ENCODE measurements around the gene ITPR2.
"Not testable (repeated sequence)": the region's sequence is repeated elsewhere in the genome, so short reads cannot be mapped to it uniquely, and the experiment has no call there.

ITPR2 gene

GRCh38 chr12:26832822-26833742, at the start of gene ITPR2:
Gene ITPR2 (minus strand): TSS chr12:26833194. CDS start chr12:26832781, 413 bp downstream.
- peak; percentile 93 for DNase-seq (ENCODE audit: low read depth)

- DNase-seq (ENCODE audit: low read depth), result no peak
These were observed 47.6 kb upstream of the ITPR2 start for GRCh38 chr12:26880625-26881024.

DNA sequence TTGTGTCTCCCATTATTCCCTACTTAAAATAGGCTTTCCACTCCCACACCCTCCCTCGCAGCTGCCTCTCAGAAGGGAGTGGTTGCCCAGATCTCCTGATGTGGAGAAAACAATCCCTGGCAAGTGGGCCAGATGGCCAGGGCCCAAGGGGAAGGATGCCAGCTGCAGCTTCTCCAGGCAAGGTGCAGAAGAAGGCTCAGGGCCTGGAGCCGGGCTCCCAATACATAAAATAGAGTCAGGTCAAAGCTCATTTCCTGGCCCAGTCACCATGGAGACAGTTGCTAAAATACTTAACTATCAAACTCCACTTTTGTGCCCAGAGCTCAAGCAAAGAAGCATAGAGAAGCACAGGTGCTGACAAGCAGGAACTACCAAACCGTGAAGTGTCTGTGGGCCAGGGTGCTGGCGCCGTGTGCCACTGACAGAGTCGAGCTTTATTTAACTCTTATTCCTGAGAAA, 45.7 kb upstream of the ITPR2 start:
- DNase-seq (ENCODE audit: low read depth), result no peak

GRCh38 chr12:26874501-26875296, 41.7 kb upstream of the ITPR2 start:
- no peak for DNase-seq (ENCODE audit: low read depth)

GRCh38 chr12:26872625-26873024, 39.6 kb upstream of the ITPR2 start:
- DNase-seq (ENCODE audit: low read depth), result no peak

DNA sequence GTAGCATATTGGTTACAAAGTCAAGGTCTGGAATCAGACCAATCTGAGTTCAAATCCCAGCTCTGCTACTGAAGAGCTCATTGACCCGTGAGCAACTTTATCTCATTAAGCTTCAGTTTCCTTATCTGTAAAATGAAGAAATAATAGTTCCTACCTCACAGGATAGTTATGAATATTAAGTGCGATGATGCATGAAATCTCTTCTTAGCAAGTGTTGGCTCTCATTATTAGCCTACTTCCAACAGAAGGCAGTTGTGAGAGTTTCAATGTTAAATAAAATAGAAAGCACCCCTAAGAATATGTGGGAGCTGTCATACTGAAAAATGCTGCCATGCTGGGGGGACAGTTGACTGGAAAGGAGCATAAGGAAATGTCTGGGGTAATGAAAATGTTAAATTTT, 39.0 kb upstream of the ITPR2 start:
- no peak for DNase-seq (ENCODE audit: low read depth)

DNA sequence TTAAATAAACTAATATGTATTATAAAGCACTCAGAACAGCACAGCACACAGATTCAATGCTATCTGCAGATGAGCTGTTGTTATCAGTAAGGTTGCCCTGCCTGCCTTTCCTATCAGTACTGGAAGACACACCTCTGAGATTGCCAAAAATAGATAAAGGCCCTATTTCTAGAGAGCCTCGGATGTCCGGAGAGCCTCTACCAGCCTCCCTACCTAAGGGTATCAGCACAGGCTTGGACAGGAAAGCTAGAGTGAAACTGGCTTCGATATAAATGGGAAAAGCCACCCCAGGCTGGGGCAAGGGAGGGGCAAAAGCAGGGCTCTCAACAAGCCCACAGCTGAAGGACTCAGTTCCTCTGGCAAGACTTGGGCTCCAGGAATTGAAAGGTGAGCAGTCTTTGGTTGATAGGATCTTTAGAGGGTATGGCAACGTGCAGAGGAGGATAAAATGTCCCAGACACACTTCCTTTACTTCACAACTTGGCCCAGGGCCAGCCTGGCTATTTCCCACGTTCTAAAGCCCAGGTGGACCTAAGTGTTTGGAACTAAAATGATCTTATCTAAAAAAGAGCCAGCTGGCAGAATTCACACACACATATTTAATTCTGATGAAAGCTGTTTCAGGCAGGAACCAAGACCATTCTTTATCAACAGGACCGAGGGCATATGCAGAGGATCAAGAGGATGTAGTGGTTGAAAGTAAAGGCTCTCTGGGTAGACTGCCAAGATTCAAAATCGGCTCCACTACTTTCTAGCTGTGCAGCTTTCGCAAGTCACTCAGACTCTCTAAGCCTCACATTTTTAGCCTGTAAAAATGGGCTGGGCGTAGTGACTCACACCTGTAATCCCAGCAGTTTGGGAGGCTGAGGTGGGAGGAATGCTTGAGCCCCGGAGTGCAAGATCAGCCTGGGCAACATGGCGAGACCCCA, 37.8 kb upstream of the ITPR2 start:
- no peak for DNase-seq (ENCODE audit: low read depth)

- DNase-seq (ENCODE audit: low read depth), result no peak
These were observed 37.0 kb upstream of the ITPR2 start for GRCh38 chr12:26869908-26870459.

GRCh38 chr12:26869104-26869494, 36.1 kb upstream of the ITPR2 start:
- no peak for DNase-seq (ENCODE audit: low read depth)

DNA sequence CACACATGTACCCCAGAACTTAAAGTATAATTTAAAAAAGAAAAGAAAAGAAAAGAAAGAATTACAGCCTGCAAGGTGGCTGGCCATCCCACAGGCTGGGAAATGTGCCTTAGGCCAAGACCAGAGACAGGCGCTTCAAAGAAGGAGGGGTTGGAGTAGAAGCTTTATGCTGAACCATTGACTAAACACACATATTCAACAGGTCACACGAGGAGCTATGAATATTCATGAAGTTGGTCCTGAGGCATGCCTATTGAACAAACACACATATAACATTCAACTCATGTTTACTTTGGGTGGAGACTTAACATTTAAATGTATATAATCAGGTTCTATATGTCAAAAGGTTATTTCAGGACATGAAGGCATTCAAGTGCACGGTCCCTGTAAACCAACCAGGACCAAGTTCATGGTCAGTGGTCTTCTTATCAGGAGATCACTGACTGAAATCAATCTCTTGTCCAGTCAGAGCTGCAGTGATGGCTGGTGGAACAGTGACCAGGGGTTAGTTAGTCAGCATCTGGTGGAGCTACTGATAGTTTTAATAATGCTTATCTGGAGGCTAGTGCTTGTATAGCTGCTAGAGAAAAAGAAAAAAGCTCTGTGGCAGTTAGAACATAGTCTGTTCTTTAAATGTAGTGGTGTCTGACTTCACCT, 35.6 kb upstream of the ITPR2 start:
- DNase-seq (ENCODE audit: low read depth), result no peak

DNA sequence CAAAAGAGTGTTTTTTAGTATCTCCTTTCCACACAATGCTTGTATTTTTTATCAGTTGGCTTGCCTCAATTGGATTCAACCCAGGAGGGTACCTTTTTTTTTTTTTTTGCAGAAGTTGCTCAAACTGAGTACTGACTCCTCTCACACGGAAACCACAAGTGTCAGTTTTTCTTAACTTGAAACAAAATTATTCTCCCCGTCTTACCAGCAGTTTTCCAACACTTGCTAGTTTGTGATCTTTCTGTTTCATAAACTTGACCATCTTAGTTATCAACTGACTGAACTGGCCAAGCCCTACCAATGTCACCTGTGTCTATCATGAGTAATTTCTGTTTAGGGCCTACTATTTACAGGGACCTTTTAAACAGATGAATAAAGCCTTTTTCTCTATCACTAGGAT, 34.1 kb upstream of the ITPR2 start:
- DNase-seq (ENCODE audit: low read depth), result no peak

DNA sequence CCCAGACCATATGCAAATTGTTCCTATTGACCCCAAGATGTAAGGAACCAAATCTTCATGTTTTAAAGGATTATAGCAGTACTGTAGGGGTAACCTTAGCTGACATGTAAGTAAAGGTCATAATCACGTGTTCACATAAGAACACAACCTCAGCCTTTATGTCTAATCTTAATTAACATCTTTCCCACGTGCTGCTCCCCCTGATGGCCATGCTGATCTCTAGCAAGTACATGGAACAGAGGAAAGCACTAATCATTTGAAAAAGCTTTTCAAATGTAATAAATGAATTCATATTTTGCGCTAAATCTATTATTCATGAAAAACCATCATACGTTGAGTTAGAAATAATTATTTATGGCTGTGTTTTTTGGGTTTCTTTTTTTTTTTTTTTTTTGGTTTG, 30.5 kb upstream of the ITPR2 start:
- no peak for DNase-seq (ENCODE audit: low read depth)

- not testable (repeated sequence) for DNase-seq (ENCODE audit: low read depth)
These were observed 29.8 kb upstream of the ITPR2 start for GRCh38 chr12:26862787-26863186.

GRCh38 chr12:26861690-26862089, 28.7 kb upstream of the ITPR2 start:
- no peak for DNase-seq (ENCODE audit: low read depth)

DNA sequence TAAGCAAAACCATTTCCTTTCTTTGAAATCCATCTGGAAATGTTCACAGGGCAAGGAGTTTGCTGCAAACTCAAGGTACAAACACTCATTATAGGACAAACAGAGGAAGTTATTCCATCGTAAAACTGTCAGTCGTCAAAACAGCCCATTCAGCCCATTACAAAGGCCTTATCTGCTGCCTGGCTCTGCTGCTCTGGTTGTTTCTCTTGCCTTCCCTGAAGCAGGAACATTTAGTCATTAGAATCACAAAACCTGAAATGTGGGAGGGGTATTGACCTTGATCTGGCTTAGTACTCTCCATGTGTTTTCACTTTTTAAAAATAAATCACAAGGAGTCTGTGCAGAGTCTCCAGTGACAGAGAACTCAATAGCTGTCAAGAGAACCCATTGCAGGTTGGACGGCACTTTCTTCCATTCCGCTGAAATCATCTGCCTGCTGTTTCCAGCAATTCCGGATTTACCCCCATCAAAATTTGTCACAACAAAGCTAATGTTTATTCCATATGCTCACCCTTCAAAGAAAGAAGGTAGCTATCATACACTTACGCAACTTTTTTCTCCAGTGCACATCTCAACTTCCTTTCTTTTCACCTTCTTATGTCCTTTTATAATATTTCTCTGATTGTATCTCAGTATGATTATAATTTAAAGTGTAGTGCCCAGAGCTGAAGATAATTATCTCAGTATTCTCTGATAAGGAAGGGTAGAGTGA, 24.6 kb upstream of the ITPR2 start:
- no peak for DNase-seq (ENCODE audit: low read depth)

GRCh38 chr12:26855337-26855736, 22.3 kb upstream of the ITPR2 start:
- no peak for DNase-seq (ENCODE audit: low read depth)

GRCh38 chr12:26854031-26854390, 21.0 kb upstream of the ITPR2 start:
- no peak for DNase-seq (ENCODE audit: low read depth)

GRCh38 chr12:26853303-26854030, 20.5 kb upstream of the ITPR2 start:
- peak; percentile 56 for DNase-seq (ENCODE audit: low read depth)

- no peak for DNase-seq (ENCODE audit: low read depth)
These were observed 18.2 kb upstream of the ITPR2 start for GRCh38 chr12:26851031-26851809.
